NCI-H2196 treated with DMSO at 0.1 percent for 48 hours (cell line): ENCODE results near the gene CYB5RL.
"Not testable (repeated sequence)": the region's sequence is repeated elsewhere in the genome, so short reads cannot be mapped to it uniquely, and the experiment has no call there.

Experiments used
- DNase-seq: peaks from one replicate; lab custom pipeline; 2025; ENCODE audit not compliant: unreplicated experiment; lab: John Stamatoyannopoulos, UW

The CYB5RL gene

GRCh38 chr1:54199765-54200518 lies at the start of gene CYB5RL, which contains the start of gene MRPL37:
TSS of gene CYB5RL (minus strand) at chr1:54200030. CDS start at chr1:54195616, 4,414 bp downstream.
TSS of gene MRPL37 (plus strand) at chr1:54200167. CDS start at chr1:54200244, 77 bp downstream.
- DNase-seq, result peak; percentile 93

- DNase-seq, result no peak
Observed at GRCh38 chr1:54248966-54249365, 49.1 kb upstream of the CYB5RL start.

GRCh38 chr1:54247863-54248515 lies 48.2 kb upstream of the CYB5RL start:
- DNase-seq, result no peak

GRCh38 chr1:54246116-54246721 lies 46.4 kb upstream of the CYB5RL start:
- DNase-seq, result no peak

GRCh38 chr1:54245501-54245900 lies 45.7 kb upstream of the CYB5RL start:
- DNase-seq, result no peak

GRCh38 chr1:54244655-54245054 lies 44.8 kb upstream of the CYB5RL start:
- DNase-seq, result no peak

GRCh38 chr1:54243022-54243421 lies 43.2 kb upstream of the CYB5RL start:
- DNase-seq, result no peak

GRCh38 chr1:54241364-54241763 lies 41.5 kb upstream of the CYB5RL start:
- DNase-seq, result no peak

GRCh38 chr1:54240741-54241335 lies 41.0 kb upstream of the CYB5RL start:
- no peak for DNase-seq

GRCh38 chr1:54239631-54240031 lies 39.8 kb upstream of the CYB5RL start:
- DNase-seq, result no peak

GRCh38 chr1:54239035-54239383 lies 39.2 kb upstream of the CYB5RL start:
- DNase-seq, result no peak

- DNase-seq, result no peak
Observed at GRCh38 chr1:54238353-54239034, 38.7 kb upstream of the CYB5RL start.

- DNase-seq, result no peak
Observed at GRCh38 chr1:54237586-54237985, 37.8 kb upstream of the CYB5RL start.

- DNase-seq, result no peak
Observed at GRCh38 chr1:54234284-54234683, 34.5 kb upstream of the CYB5RL start.

- not testable (repeated sequence) for DNase-seq
Observed at GRCh38 chr1:54233196-54233595, 33.4 kb upstream of the CYB5RL start.

GRCh38 chr1:54230507-54231339 lies 30.9 kb upstream of the CYB5RL start:
- DNase-seq, result no peak

GRCh38 chr1:54229281-54229891 lies 29.6 kb upstream of the CYB5RL start:
- DNase-seq, result peak; percentile 11

- DNase-seq, result no peak
Observed at GRCh38 chr1:54228638-54229079, 28.8 kb upstream of the CYB5RL start.

GRCh38 chr1:54227891-54228310 lies 28.1 kb upstream of the CYB5RL start:
- no peak for DNase-seq
